B cell (primary cell): ENCODE data around the gene MEGF11. TPM values are rescaled to one million over a fixed set of nuclear protein-coding genes. Genes with fewer than 3 reads are reported as not detected.
A peak's percentile ranks its signal among the peaks of the same experiment; 100 is the strongest.

ENCODE experiments used
- ATAC-seq: fragments of 200-7000 bp; cut with Tn5 transposase; one replicate; pipeline ENCODE4 v1.10.0; 2021; ENCODE audit warnings: low read depth, mild to moderate bottlenecking, moderate number of reproducible peaks, moderate library complexity
- CTCF ChIA-PET: fragments of 350-600 bp; sonication (Branson Sonifier 250); formaldehyde crosslinking; loops from one replicate; lab custom pipeline; 2021; ENCODE audit warnings: antibody characterized with exemption, inconsistent platforms; lab: Charles Lee
- POLR2A ChIA-PET: fragments of 350-600 bp; sonication (Branson Sonifier 250); formaldehyde crosslinking; loops from one replicate; lab custom pipeline; 2021; ENCODE audit warnings: antibody characterized with exemption; lab: Charles Lee
- DNase-seq: peaks from one replicate; pipeline ENCODE4 v3.0.0; 2013
- H2AFZ ChIP-seq: 2 replicates; pipeline ENCODE4 v1.6.1; 2012; ENCODE audit warnings: mild to moderate bottlenecking, low read depth, low read length; ENCODE audit not compliant: insufficient read depth, poor library complexity, severe bottlenecking
- H3K27ac ChIP-seq, 2 donors: 1 replicate in 1 of 2; 2 replicates in 1 of 2; pipeline ENCODE4 v1.5.1; 2012 to 2013; ENCODE audit warnings: low read length in 2 of 2, mild to moderate bottlenecking in 2 of 2, moderate library complexity in 1 of 2
- H3K27me3 ChIP-seq, 4 experiments: fragments of 200-600 bp in 1 of 4; sonication (generic) in 1 of 4; replicated peaks in 1 of 4; 1 replicate in 2 of 4; 2 replicates in 2 of 4; pipeline versions ENCODE4 v1.6.1 to v1.7.0; 2013 to 2016; ENCODE audit warnings: low read length in 3 of 4, mild to moderate bottlenecking in 2 of 4, mixed read lengths in 1 of 4, moderate library complexity in 1 of 4; ENCODE audit not compliant: insufficient read depth in 4 of 4, control insufficient read depth in 3 of 4; ENCODE audit errors: control extremely low read depth in 1 of 4
- H3K36me3 ChIP-seq, 2 experiments: replicated peaks in 1 of 2; 1 replicate in 1 of 2; 2 replicates in 1 of 2; pipeline versions ENCODE4 v1.6.1 to v1.7.1; 2013; ENCODE audit warnings: low read length in 1 of 2; ENCODE audit not compliant: insufficient read depth in 2 of 2, control insufficient read depth in 1 of 2; ENCODE audit errors: control extremely low read depth in 1 of 2, extremely low read depth in 1 of 2
- H3K4me1 ChIP-seq, 2 donors: fragments of 200-600 bp in 1 of 2; sonication (generic) in 1 of 2; 1 replicate in 1 of 2; 2 replicates in 1 of 2; pipeline versions ENCODE4 v1.5.1 to v1.6.1; 2013 to 2017; ENCODE audit warnings: low read length in 2 of 2; ENCODE audit not compliant: control insufficient read depth in 2 of 2, insufficient read depth in 2 of 2
- H3K4me2 ChIP-seq: replicated peaks from 2 replicates; pipeline ENCODE3; 2012; ENCODE audit warnings: mild to moderate bottlenecking, low read depth, low read length; ENCODE audit not compliant: poor library complexity, severe bottlenecking
- H3K4me3 ChIP-seq, 5 experiments: fragments of 200-600 bp in 1 of 5; sonication (generic) in 1 of 5; 1 replicate in 3 of 5; 2 replicates in 2 of 5; pipeline versions ENCODE4 v1.5.1 to v1.7.0; 2011 to 2016; ENCODE audit warnings: low read length in 4 of 5, mild to moderate bottlenecking in 4 of 5, low read depth in 2 of 5, control low read depth in 1 of 5, moderate library complexity in 1 of 5; ENCODE audit not compliant: insufficient read depth in 1 of 5; ENCODE audit errors: control extremely low read depth in 1 of 5, extremely low read depth in 1 of 5
- H3K79me2 ChIP-seq: fragments of 200-600 bp; sonication (generic); one replicate; pipeline ENCODE4 v1.6.0; 2016; ENCODE audit warnings: low read length; ENCODE audit not compliant: control insufficient read depth, insufficient read depth
- H3K9ac ChIP-seq: fragments of 200-600 bp; sonication (generic); 2 replicates; pipeline ENCODE4 v1.6.1; 2017; ENCODE audit warnings: mild to moderate bottlenecking, low read length, moderate library complexity
- H3K9me3 ChIP-seq, 3 donors: one replicate each; pipeline versions ENCODE4 v1.6.1 to v1.7.1; 2013; ENCODE audit warnings: low read length in 2 of 3; ENCODE audit not compliant: control insufficient read depth in 2 of 3, insufficient read depth in 1 of 3; ENCODE audit errors: control extremely low read depth in 1 of 3
- H4K20me1 ChIP-seq: 2 replicates; pipeline ENCODE4 v1.6.0; 2012; ENCODE audit warnings: mild to moderate bottlenecking, low read length; ENCODE audit not compliant: insufficient read depth, control insufficient read depth, poor library complexity, severe bottlenecking
- H3K27ac Mint-ChIP-seq: one replicate; pipeline ENCODE4 v1.8.0; 2021; ENCODE audit warnings: mixed read lengths
- H3K27me3 Mint-ChIP-seq: one replicate; pipeline ENCODE4 v1.8.0; 2021; ENCODE audit warnings: mixed read lengths
- H3K4me1 Mint-ChIP-seq: one replicate; pipeline ENCODE4 v1.8.0; 2021; ENCODE audit warnings: mixed read lengths
- H3K4me3 Mint-ChIP-seq: one replicate; pipeline ENCODE4 v1.8.0; 2021; ENCODE audit warnings: mixed read lengths
- H3K9me3 Mint-ChIP-seq: one replicate; pipeline ENCODE4 v1.8.0; 2022; ENCODE audit warnings: mixed read lengths; ENCODE audit not compliant: insufficient read depth
- EZH2 ChIP-seq: IDR thresholded peaks from 2 replicates; pipeline ENCODE4 v1.6.1; 2012; ENCODE audit warnings: borderline replicate concordance, low read depth, mild to moderate bottlenecking, moderate library complexity, low read length; ENCODE audit not compliant: insufficient read depth, poor library complexity, severe bottlenecking
- WGBS: methylation state at CpG from one replicate; pipeline ENCODE4 v1.1.5; 2013; ENCODE audit warnings: missing lambda C conversion rate; ENCODE audit not compliant: insufficient coverage; 5-methylcytosine and 5-hydroxymethylcytosine counted together
- intact Hi-C: fragments of 100-400 bp; cut with micrococcal nuclease; formaldehyde crosslinking; loops from one replicate; pipeline ENCODE4 v1.10.0; 2022
- polyA plus RNA-seq: library from polyadenylated mRNA; depleted of rRNA; stranded (reverse); fragments of >200 nt; gene quantifications from 2 replicates; pipeline ENCODE4 v1.2.3, GENCODE V29; 2012
- total RNA-seq, 2 donors: library from RNA; stranded (reverse); fragments of 120-200 nt in 1 of 2; gene quantifications; 1 replicate in 1 of 2; 2 replicates in 1 of 2; pipeline versions ENCODE4 v1.2.3 to v1.2.4, GENCODE V29; 2013 to 2022
- TF ChIP-seq, protein P1 (sequence below): fragments of 200-600 bp; IDR thresholded peaks from one replicate; pipeline ENCODE4 v1.8.0; 2022; ENCODE audit warnings: antibody characterized with exemption, mild to moderate bottlenecking

The MEGF11 gene
- total and polyA plus RNA-seq, 2 donors (not counting 1 experiment from before 2014, with no cell fraction given) = 0.04 to 0.34 TPM

DNA sequence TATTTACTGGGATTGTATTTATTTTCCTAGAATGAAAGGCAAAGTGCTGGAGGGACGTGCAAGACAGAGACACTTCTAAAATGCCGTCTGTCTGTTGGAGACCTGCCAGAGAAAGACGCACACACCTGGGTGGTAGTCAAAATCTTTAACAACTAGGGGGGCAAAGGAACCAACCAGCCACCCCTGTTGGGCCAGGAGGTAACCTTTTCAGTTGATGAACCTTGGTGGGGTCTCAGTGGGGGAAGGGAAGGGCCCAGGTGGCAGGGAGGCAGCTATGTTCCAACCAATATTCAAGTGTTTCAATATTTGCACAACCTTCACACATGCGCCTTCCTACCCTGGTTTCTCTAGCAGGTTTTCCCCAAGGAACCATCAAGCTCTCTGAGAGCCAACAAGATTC is 99.0 kb downstream of the MEGF11 start:
- ChIA-PET POLR2A (no interaction called here), CTCF (no interaction called here)
- Histone ChIP-seq H3K9me3 (no peaks in the 10 kb centered on the region), H3K27ac (no peak overlapping the region), H3K4me2 (no peak overlapping the region), H3K27me3 (no peaks in the 10 kb centered on the region), H3K4me3 (no peak overlapping the region), H3K4me1 (peaks cover 4 to 8% of the 10 kb centered on the region in 2 donors), H2AFZ (no peak overlapping the region), H4K20me1 (no peaks in the 10 kb centered on the region), H3K79me2 (no peaks in the 10 kb centered on the region), H3K9ac (no peak overlapping the region), H3K36me3 (no peaks in the 10 kb centered on the region)
- Mint-ChIP-seq H3K27me3 (peaks cover 26% of the 10 kb centered on the region), H3K4me1 (peaks cover 7% of the 10 kb centered on the region), H3K4me3 (no peak overlapping the region), H3K27ac (no peak overlapping the region), H3K9me3 (no peaks in the 10 kb centered on the region)
- TF ChIP-seq, protein P1, sequence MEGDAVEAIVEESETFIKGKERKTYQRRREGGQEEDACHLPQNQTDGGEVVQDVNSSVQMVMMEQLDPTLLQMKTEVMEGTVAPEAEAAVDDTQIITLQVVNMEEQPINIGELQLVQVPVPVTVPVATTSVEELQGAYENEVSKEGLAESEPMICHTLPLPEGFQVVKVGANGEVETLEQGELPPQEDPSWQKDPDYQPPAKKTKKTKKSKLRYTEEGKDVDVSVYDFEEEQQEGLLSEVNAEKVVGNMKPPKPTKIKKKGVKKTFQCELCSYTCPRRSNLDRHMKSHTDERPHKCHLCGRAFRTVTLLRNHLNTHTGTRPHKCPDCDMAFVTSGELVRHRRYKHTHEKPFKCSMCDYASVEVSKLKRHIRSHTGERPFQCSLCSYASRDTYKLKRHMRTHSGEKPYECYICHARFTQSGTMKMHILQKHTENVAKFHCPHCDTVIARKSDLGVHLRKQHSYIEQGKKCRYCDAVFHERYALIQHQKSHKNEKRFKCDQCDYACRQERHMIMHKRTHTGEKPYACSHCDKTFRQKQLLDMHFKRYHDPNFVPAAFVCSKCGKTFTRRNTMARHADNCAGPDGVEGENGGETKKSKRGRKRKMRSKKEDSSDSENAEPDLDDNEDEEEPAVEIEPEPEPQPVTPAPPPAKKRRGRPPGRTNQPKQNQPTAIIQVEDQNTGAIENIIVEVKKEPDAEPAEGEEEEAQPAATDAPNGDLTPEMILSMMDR = no peak
- no peak for TF ChIP-seq EZH2
- no peak for DNase-seq
- no peak for ATAC-seq
- intact Hi-C loops = no loop called here
- WGBS = 28% methylated on average over 4 of the region's 4 CpGs

DNA sequence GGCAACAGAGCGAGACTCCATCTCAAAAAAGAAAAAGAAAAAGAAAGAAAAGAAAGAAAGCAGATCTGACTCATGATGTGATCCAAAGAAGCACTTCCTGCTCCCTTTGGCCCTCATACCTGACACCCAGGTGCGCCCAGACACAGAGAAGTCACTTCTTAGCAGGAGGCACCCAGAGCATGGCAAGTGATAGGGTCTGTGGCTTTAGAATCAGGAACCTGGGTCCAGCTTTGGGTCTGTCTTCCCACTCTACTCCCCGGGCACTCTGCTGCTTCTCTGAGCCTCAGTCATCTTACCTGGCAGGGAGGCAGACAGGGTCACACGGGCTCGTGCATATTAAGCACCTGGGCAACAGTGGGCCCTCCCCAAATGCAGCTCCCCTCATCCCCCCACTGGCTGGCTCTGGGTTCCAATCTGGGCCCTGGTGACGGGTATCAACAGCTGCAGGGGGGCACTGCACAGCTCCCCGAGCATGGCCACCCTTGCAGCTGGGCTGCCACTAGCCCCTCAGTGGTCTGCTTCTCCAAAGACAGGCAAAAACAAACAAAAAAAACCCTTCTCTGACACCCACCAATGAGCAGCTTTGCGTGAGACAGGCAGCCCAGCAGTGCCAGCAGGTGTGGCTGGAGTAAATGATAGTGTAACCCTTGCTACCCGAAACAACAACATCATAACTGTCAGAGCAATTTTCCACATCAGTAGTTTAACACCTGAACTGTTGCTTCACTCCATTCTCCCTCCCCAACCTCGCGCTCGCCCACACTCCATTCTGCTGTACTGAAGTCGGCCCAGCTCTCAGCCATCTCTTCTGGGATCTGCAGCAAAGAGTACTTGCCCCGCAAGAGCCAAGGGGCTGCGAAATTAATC is 99.8 kb downstream of the MEGF11 start:
- H3K4me2 ChIP-seq = no peak overlapping the region
- DNase-seq = peak; percentile 12

More for the DNA sequence above, 99.8 kb downstream of the MEGF11 start:
- Histone ChIP-seq H3K4me1 (peaks cover 4 to 8% of the 10 kb centered on the region in 2 donors), H3K79me2 (no peaks in the 10 kb centered on the region), H3K27ac (no peak overlapping the region), H3K36me3 (no peaks in the 10 kb centered on the region), H2AFZ (peak overlapping the region; percentile 28), H3K27me3 (no peaks in the 10 kb centered on the region), H3K4me3 (no peak overlapping the region), H3K9me3 (no peaks in the 10 kb centered on the region), H4K20me1 (no peaks in the 10 kb centered on the region), H3K9ac (no peak overlapping the region)
- peak; percentile 53 for ATAC-seq
- no peak overlapping the region for H3K27ac Mint-ChIP-seq
- intact Hi-C loops = no loop called here
- TF ChIP-seq, protein P1 = no peak
- no peak for TF ChIP-seq EZH2
- H3K4me3 Mint-ChIP-seq = no peak overlapping the region
- peaks cover 7% of the 10 kb centered on the region for H3K4me1 Mint-ChIP-seq
- 8% methylated on average over 11 of the region's 15 CpGs for WGBS
- ChIA-PET POLR2A (no interaction called here), CTCF (no interaction called here)
- H3K9me3 Mint-ChIP-seq = no peaks in the 10 kb centered on the region
- H3K27me3 Mint-ChIP-seq = peaks cover 30% of the 10 kb centered on the region
